ENCODE measurements around the gene WASHC2C. TPM values are rescaled to one million over a fixed set of nuclear protein-coding genes. Genes with fewer than 3 reads are reported as not detected.
"Not testable (repeated sequence)": the region's sequence is repeated elsewhere in the genome, so short reads cannot be mapped to it uniquely, and the experiment has no call there.

The WASHC2C gene
- total and polyA plus RNA-seq, 2 of the 8 experiments (the other 6 are each of a cell fraction or from before 2014, with no cell fraction given), result 8.0 to 28.1 TPM

DNA sequence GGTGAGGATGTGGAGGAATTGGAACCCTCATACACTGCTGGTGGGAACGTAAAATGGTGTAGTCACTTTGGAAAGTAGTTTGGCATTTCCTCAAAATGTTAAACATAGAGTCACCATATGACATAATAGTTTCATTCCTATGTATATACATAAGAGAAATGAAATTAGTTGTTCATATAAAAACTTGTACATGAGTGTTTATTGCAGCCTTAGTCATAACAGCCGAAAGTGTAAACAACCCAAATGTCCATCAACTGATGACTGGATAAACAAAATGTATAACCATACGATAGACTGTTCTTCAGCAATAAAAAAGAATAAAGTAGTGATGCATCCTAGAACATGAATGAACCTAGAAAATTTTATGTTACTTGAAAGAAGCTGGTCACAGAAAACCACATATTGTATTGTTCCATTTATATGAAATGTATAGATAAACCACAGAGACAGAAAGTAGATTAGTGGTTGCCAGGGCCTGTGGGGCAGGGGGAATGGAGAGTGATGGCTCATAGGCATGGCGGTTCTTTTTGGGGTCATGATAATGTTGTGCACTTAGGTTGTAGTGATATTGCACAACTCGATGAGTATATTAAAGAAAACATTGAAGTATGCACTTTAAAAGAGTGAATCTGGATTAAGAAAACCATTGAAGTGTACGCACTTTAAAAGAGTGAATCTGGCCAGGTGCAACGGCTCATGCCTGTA is 44.8 kb downstream of the WASHC2C start:
- not testable (repeated sequence) for H3K4me2 ChIP-seq (ENCODE audit: insufficient read depth in 1 of 2, low read depth in 2 of 2, low read length in 2 of 2)

GRCh38 chr10:45786217-45786616 is 59.2 kb downstream of the WASHC2C start:
- H2AFZ ChIP-seq (ENCODE audit: low read length); H3K4me1 ChIP-seq (replicated peaks in 1 of 4; ENCODE audit: control insufficient read depth in 3 of 4, insufficient read depth in 4 of 4, low read length in 3 of 4); H3K4ac ChIP-seq (replicated peaks; ENCODE audit: insufficient read length, low read depth, low read length); H3K36me3 ChIP-seq (ENCODE audit: control insufficient read depth in 2 of 4, insufficient read depth in 4 of 4, low read length in 3 of 4); H3K79me1 ChIP-seq (ENCODE audit: low read depth, low read length); H2AK5ac ChIP-seq (ENCODE audit: low read depth, low read length); H2BK20ac ChIP-seq (ENCODE audit: low read length); FAIRE-seq; H3K9me3 ChIP-seq (ENCODE audit: insufficient read depth in 2 of 2, low read depth in 1 of 2, low read length in 1 of 2); POLR2A ChIA-PET (ENCODE audit: partially characterized antibody); H3K4me3 ChIP-seq (ENCODE audit: extremely low read depth in 1 of 4, insufficient read depth in 2 of 4, low read depth in 3 of 4, low read length in 4 of 4); H4K20me1 ChIP-seq (replicated peaks in 1 of 2; ENCODE audit: control insufficient read depth in 1 of 2, insufficient read depth in 2 of 2, low read length in 2 of 2); H2BK120ac ChIP-seq (replicated peaks; ENCODE audit: low read depth, low read length); H2BK15ac ChIP-seq (ENCODE audit: low read length); DNase-seq (ENCODE audit: low read depth in 1 of 2, low spot score in 2 of 2); H3K56ac ChIP-seq (replicated peaks; ENCODE audit: insufficient read length, low read depth, low read length); H4K5ac ChIP-seq (ENCODE audit: insufficient read length, low read depth, low read length); H4K91ac ChIP-seq (replicated peaks; ENCODE audit: insufficient read length, low read length); H3K18ac ChIP-seq (ENCODE audit: extremely low read depth, low read length); CTCF ChIA-PET (ENCODE audit: partially characterized antibody); H3K23me2 ChIP-seq (ENCODE audit: low read depth, low read length); H2BK5ac ChIP-seq (ENCODE audit: low read depth, low read length); H4K8ac ChIP-seq (ENCODE audit: extremely low read depth, insufficient read depth, low read length); H3K23ac ChIP-seq (ENCODE audit: insufficient read length); H3K4me2 ChIP-seq (ENCODE audit: insufficient read depth in 1 of 2, low read depth in 2 of 2, low read length in 2 of 2); H3K27ac ChIP-seq (ENCODE audit: low read depth, low read length); H3K79me2 ChIP-seq (ENCODE audit: control insufficient read depth in 1 of 2, insufficient read depth in 2 of 2, low read length in 2 of 2); H3K14ac ChIP-seq (ENCODE audit: insufficient read length); H2BK12ac ChIP-seq (ENCODE audit: low read depth, low read length); H3K27me3 ChIP-seq (replicated peaks in 1 of 4; ENCODE audit: control insufficient read depth in 3 of 4, extremely low read depth in 1 of 4, insufficient read depth in 3 of 4, low read length in 3 of 4); H3K9ac ChIP-seq (replicated peaks in 1 of 4; ENCODE audit: extremely low read depth in 1 of 4, low read depth in 3 of 4, low read length in 3 of 4): not testable (repeated sequence)
- no CpG with 5 or more reads among the region's 1 CpG for WGBS, 2 experiments (ENCODE audit: extremely low coverage in 1 of 2, insufficient coverage in 1 of 2, insufficient read length in 1 of 2, insufficient replicate concordance in 2 of 2, low coverage in 1 of 2, low lambda C conversion rate in 2 of 2, missing lambda C conversion rate in 1 of 2)

More for the DNA sequence above, 44.8 kb downstream of the WASHC2C start:
- H3K36me3 ChIP-seq (ENCODE audit: control insufficient read depth in 2 of 4, insufficient read depth in 4 of 4, low read length in 3 of 4); H3K9me3 ChIP-seq (ENCODE audit: insufficient read depth in 2 of 2, low read depth in 1 of 2, low read length in 1 of 2); H4K20me1 ChIP-seq (replicated peaks in 1 of 2; ENCODE audit: control insufficient read depth in 1 of 2, insufficient read depth in 2 of 2, low read length in 2 of 2); H2AK5ac ChIP-seq (ENCODE audit: low read depth, low read length); H3K27ac ChIP-seq (ENCODE audit: low read depth, low read length); CTCF ChIA-PET (ENCODE audit: partially characterized antibody); H3K4ac ChIP-seq (replicated peaks; ENCODE audit: insufficient read length, low read depth, low read length); H4K5ac ChIP-seq (ENCODE audit: insufficient read length, low read depth, low read length); H2BK20ac ChIP-seq (ENCODE audit: low read length); H3K79me2 ChIP-seq (ENCODE audit: control insufficient read depth in 1 of 2, insufficient read depth in 2 of 2, low read length in 2 of 2); H3K23ac ChIP-seq (ENCODE audit: insufficient read length); H2BK15ac ChIP-seq (ENCODE audit: low read length); H3K56ac ChIP-seq (replicated peaks; ENCODE audit: insufficient read length, low read depth, low read length); H4K91ac ChIP-seq (replicated peaks; ENCODE audit: insufficient read length, low read length); H3K79me1 ChIP-seq (ENCODE audit: low read depth, low read length); H4K8ac ChIP-seq (ENCODE audit: extremely low read depth, insufficient read depth, low read length); H2BK120ac ChIP-seq (replicated peaks; ENCODE audit: low read depth, low read length); H3K4me1 ChIP-seq (replicated peaks in 1 of 4; ENCODE audit: control insufficient read depth in 3 of 4, insufficient read depth in 4 of 4, low read length in 3 of 4); H3K18ac ChIP-seq (ENCODE audit: extremely low read depth, low read length); DNase-seq (ENCODE audit: low read depth in 1 of 2, low spot score in 2 of 2); H3K4me3 ChIP-seq (ENCODE audit: extremely low read depth in 1 of 4, insufficient read depth in 2 of 4, low read depth in 3 of 4, low read length in 4 of 4); FAIRE-seq; H3K27me3 ChIP-seq (replicated peaks in 1 of 4; ENCODE audit: control insufficient read depth in 3 of 4, extremely low read depth in 1 of 4, insufficient read depth in 3 of 4, low read length in 3 of 4); H2BK5ac ChIP-seq (ENCODE audit: low read depth, low read length); H3K14ac ChIP-seq (ENCODE audit: insufficient read length); H2BK12ac ChIP-seq (ENCODE audit: low read depth, low read length); H3K23me2 ChIP-seq (ENCODE audit: low read depth, low read length); POLR2A ChIA-PET (ENCODE audit: partially characterized antibody); H3K9ac ChIP-seq (replicated peaks in 1 of 4; ENCODE audit: extremely low read depth in 1 of 4, low read depth in 3 of 4, low read length in 3 of 4); H2AFZ ChIP-seq (ENCODE audit: low read length): not testable (repeated sequence)
- WGBS, 2 experiments (ENCODE audit: extremely low coverage in 1 of 2, insufficient coverage in 1 of 2, insufficient read length in 1 of 2, insufficient replicate concordance in 2 of 2, low coverage in 1 of 2, low lambda C conversion rate in 2 of 2, missing lambda C conversion rate in 1 of 2), result 86% methylated on average over 6 of the region's 7 CpGs; no CpG with 5 or more reads in 1 of the 2 experiments
